NCI-H748 (cell line): ENCODE data around the gene PCDH9.

ENCODE experiments used
- DNase-seq: peaks from one replicate; lab custom pipeline; 2025; ENCODE audit not compliant: unreplicated experiment; lab: John Stamatoyannopoulos, UW

The PCDH9 gene

GRCh38 chr13:66855131-66855530 lies 375.0 kb downstream of the PCDH9 start:
- DNase-seq: no peak

- DNase-seq: no peak
These were observed 376.6 kb downstream of the PCDH9 start for GRCh38 chr13:66853564-66853963.

- DNase-seq: no peak
These were observed 380.4 kb downstream of the PCDH9 start for GRCh38 chr13:66849706-66850105.

DNA sequence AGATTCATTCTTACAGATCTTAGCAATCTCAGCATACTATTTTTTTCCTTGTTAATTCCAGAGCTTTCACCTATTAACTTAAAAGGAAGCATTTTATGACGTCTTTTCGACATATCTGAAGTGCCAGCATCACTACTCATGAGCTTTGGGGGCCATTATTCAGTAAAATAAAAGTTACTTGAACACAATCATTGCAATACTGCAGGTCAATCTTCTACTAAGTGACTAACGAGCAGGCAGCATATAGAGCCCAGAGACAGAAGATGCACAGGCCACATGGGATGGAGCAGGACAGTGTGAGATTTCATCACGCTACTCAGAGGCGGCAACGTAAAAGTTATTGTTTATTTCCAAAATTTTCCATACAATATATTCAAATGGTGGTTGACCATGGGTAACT lies 382.6 kb downstream of the PCDH9 start:
- no peak for DNase-seq

DNA sequence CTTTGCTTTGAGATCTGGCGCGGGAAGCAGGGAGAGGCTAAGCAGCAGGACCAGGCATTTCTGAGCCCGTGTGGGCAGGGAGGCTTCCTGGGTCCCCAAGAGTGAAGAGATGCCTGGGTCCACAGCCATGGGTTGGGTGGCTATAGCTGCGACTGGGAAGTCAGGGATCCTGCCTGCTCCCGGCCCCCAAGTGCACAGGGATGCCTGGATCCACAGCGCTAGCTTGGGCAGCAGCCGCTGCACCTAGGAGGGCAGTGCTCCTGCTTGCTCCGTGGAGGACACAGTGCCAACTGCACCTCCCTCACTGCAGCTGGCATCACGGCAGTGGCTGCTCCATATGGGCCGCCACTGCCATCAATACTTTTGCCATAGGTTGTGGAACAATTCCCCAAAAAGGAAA lies 384.7 kb downstream of the PCDH9 start:
- DNase-seq: no peak

DNA sequence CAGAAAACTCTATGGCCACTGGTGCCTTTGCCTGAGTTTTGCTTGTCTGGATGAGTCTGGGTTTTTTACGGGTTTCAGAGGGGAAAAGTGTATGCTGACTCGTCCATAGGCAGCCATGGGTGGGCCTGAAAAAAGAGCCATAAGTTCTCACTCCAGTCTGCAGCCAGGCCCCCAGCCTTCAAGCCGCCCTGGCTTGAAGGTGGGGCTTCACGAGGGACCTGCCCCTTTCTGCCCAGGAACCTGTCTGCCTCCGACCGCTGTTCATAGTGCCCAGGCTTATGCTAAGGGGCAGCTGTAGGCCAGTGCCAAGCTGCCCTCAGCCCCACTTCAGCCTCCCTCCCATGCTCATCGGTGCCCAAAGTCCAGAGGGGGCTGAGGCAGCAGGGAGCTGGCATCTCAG lies 385.2 kb downstream of the PCDH9 start:
- DNase-seq: no peak

DNA sequence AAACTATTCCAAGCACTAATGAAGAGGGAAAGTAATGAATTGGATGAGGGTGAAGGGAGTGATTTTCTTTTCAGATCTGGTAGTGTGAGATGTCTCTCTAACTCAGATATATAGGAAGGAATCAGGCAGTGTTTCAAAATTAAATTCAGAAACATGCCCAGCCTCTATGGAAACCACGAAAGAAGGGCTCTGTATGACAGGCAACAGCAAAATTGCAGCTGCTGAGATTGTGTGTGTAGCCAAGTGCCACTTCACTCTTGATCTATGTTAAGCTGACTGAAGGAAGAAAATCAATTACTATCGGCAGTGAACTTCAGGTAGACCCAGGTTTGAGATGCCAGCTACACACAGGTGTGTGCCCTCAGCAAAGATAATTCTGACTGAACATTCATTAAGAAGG lies 387.4 kb downstream of the PCDH9 start:
- DNase-seq: no peak

DNA sequence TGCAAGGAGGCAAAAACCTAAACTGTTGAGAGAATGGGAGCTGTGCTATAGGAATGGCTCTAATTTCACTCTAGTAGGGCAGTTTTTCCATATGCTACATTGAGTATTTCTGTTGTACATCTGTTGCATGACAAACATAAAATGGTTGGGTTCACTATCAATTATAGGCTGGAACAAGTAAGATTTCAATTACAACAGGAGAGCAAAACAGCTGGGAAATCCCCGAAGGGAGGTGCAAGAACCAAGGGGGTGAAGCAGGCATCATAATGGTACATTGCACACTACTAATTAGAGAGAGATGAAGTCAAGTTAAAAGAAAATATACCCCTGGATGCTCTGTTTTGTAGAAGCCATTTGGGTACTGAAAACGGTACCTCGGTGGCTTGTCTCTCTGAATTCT lies 389.5 kb downstream of the PCDH9 start:
- no peak for DNase-seq

- DNase-seq: no peak
These were observed 392.9 kb downstream of the PCDH9 start for GRCh38 chr13:66837246-66837645.

DNA sequence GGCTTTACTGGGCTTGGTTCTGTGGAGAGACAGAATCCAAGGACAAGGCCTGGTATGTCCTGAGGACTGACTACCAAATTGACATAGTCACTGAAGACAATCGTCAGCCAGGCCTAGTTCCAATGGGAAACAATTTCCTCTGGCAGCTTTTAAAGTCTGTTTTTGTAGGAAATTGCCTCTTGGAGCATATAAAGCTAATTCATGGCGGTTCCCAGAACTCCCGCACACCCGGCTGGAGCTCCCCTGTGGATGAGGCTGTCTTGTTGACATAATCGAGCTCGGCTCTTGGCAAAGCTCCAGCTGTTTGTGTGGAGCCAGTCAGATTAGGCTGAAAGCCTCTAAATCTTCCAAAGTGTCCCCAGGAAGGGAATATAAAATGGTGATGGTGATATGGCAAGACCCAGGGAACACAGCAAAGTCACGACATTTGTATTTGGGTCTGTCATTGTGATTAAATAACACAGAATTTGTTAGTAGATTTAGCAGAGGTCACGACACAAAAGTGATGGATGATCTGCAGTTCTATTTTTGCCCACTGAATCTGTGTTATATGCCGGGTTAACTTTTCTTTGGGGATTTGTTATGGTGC lies 395.0 kb downstream of the PCDH9 start:
- DNase-seq: peak; percentile 98

DNA sequence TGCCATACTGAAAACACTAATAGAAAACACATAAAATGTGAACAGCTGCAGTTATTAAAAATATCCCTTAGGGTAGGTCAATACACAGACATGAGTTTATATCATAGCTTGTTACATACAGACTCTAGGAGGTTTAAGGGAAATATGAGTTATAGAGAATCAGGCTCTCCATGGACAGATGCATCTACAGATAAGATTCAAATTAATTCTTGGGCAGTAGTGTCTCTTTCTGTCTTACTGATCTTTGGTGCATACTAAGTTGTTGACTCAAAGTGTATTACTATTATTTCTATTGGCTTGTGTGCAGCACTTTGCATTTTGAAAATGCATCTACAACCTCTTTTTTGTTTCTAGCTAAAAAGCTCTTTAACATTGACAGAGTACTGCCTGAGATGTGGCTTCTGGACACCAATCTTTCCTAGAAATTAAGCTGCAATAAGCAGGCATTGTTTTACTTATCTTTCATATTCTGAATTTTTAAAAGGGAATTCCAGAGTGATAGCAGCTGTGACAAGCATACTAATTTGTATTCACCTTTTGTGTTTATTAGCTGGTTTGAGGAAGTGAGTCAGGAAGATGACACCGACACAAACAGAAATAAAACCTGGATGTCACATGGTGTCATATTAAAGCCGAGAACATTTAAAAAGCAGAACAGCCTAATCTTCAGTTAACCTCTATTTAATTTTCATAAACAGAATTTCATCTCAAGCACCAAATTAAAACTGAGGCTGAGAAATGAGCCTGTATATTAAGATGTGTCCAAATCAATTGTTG lies 399.0 kb downstream of the PCDH9 start:
- peak; percentile 11 for DNase-seq

DNA sequence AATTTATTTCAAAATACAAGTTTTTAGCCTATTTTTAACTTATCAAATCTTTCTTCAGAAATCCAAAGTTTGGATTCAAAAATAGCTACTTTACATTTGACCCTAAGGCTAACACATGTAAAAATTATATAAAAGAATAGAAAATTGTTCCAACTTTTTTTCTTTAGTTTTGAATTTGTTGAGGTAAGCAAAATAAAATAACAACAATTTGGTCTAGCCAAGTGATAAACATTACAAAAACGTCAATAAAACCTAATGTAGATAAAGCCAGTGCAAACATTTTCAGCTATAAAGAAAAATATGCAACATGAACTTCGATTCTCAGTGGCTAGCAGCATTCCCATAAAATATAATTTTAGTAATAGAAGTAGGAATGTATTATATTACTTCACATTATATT lies 400.3 kb downstream of the PCDH9 start:
- DNase-seq: no peak

GRCh38 chr13:66826398-66826797 lies 403.7 kb downstream of the PCDH9 start:
- no peak for DNase-seq

- no peak for DNase-seq
These were observed 408.6 kb downstream of the PCDH9 start for GRCh38 chr13:66821551-66821950.

GRCh38 chr13:66811455-66811854 lies 418.7 kb downstream of the PCDH9 start:
- DNase-seq: no peak

- DNase-seq: peak; percentile 90
These were observed 420.7 kb downstream of the PCDH9 start for GRCh38 chr13:66809485-66809884.

- no peak for DNase-seq
These were observed 422.9 kb downstream of the PCDH9 start for GRCh38 chr13:66807251-66807650.

DNA sequence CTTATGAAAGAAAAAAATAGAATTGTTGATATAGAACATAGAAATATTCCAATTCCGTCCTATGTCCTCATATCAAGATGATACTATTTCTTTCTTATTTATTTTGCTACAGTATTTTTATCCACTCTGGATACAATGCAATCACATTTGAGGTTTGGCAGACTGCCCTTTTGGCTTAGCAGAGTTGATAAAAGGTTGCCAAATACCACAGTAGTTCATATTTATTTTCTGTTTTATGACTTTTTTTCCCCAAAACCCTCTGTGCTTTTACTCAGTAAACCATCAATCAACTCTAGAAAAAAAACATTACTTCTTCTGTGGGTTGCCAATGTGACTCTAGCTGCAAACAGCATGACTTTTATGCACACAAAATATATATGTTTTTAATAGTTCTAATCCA lies 424.5 kb downstream of the PCDH9 start:
- DNase-seq: no peak

DNA sequence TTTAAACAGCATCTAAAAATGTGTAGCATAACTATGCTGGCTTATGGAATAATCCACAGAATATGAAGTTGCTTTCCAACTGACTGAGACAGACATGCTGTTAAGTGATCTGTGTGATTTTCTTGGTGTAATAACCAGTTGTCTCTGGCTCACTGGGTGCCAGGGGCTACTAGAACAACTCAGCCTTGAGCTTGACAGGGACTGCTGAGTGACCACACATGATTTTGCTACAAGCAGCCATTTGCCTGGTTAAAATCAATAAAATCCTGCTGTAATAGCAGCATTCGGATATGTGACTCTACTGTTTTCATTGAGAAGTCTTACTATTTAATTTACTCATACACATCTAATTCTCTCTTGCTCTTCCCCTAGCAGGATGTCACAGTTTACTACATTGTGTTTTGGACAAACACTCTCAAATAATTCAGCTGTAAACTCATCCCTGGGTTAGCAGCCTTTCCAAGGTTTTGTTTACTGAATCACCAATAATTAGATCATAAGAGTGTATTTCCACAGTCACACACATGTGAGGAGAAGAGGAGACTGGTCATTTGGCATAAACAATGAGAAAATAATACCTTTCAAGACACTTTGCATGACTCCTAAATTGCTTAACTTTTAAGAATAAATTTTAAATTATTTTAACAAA lies 426.2 kb downstream of the PCDH9 start:
- DNase-seq: peak; percentile 68

DNA sequence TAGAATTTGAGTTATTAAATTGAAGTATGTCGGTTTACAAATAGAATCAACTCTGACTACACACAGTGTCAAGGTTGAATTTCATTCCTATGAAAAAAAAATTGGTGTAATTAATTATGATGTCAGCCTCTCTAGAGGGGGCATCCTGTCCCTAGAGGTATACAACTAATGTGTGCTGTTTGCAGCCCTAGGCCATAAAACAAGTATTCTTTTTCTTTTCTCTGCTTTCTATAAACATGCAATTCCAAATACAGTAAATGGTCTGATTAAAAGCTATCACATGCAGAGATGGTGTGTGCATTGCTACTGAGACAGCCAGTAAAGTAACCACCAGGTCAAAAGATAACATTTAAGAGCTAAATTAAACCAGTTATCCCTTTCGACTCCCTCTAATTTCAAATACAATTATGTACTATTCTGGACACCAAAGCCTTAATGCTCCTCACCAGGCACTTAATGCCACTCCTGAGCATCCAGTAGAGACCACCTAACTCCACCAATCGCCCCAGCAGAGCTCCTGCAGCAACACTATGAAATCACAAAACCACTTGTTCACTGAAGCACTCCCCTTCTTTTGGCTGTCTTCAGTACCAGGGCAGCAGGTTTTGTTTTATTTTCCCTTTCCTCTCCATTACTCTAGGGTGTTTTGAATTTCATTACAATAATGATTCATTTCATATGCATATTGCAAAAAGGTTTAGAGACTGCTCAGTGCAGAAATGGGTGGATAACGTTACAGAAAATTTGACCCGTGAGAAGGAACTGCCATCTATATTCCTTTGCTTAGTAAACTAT lies 426.9 kb downstream of the PCDH9 start:
- DNase-seq: peak; percentile 83

DNA sequence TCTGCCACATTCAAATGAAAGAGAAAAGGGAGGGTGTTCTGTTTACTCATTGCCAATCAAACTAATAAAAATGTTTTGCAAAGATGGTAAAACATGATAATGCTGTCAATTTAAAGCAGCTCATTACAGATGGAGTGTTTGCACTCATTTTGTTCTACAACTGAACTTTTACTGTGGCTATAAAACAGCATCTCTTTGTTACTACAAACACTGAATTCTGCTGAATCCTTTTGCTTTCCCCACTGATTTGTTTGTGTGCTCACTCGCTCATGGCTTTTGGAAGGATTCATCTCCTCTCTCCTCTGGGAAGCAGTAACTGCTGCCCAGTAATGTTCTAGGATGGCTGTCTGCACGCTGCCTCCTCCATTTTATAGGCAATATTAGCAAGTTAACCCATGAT lies 434.5 kb downstream of the PCDH9 start:
- peak; percentile 84 for DNase-seq
